GM18907 (cell line): ENCODE results near the gene TRERF1.
"Not testable (repeated sequence)": the region's sequence is repeated elsewhere in the genome, so short reads cannot be mapped to it uniquely, and the experiment has no call there.

Experiments used
- ATAC-seq: cut with Tn5 transposase; IDR thresholded peaks from one replicate; pipeline ENCODE4 v1.9.1; 2021; ENCODE audit warnings: mild to moderate bottlenecking, moderate library complexity; ENCODE audit not compliant: unreplicated experiment

TRERF1 gene

GRCh38 chr6:42203183-42203582 is 248.5 kb downstream of the TRERF1 start:
- ATAC-seq: no peak

GRCh38 chr6:42202131-42202915 is 249.4 kb downstream of the TRERF1 start:
- ATAC-seq: not testable (repeated sequence)

GRCh38 chr6:42201382-42201781 is 250.3 kb downstream of the TRERF1 start:
- no peak for ATAC-seq

GRCh38 chr6:42200035-42200434 is 251.7 kb downstream of the TRERF1 start:
- ATAC-seq: no peak

GRCh38 chr6:42199106-42199981 is 252.4 kb downstream of the TRERF1 start:
- no peak for ATAC-seq

GRCh38 chr6:42197555-42198362 is 254.0 kb downstream of the TRERF1 start:
- ATAC-seq: no peak

- ATAC-seq: no peak
Observed at GRCh38 chr6:42195415-42195814, 256.3 kb downstream of the TRERF1 start.

- no peak for ATAC-seq
Observed at GRCh38 chr6:42194056-42194455, 257.7 kb downstream of the TRERF1 start.

- ATAC-seq: no peak
Observed at GRCh38 chr6:42193491-42193894, 258.2 kb downstream of the TRERF1 start.

GRCh38 chr6:42192385-42192784 is 259.3 kb downstream of the TRERF1 start:
- ATAC-seq: not testable (repeated sequence)

GRCh38 chr6:42190554-42191183 is 261.1 kb downstream of the TRERF1 start:
- no peak for ATAC-seq

- ATAC-seq: no peak
Observed at GRCh38 chr6:42188406-42188805, 263.3 kb downstream of the TRERF1 start.

GRCh38 chr6:42185597-42185996 is 266.1 kb downstream of the TRERF1 start:
- ATAC-seq: no peak

GRCh38 chr6:42184475-42184874 is 267.3 kb downstream of the TRERF1 start:
- no peak for ATAC-seq

- no peak for ATAC-seq
Observed at GRCh38 chr6:42182101-42182500, 269.6 kb downstream of the TRERF1 start.

GRCh38 chr6:42179945-42180313 is 271.8 kb downstream of the TRERF1 start:
- no peak for ATAC-seq

GRCh38 chr6:42179261-42179944 is 272.3 kb downstream of the TRERF1 start:
- ATAC-seq: no peak

GRCh38 chr6:42177514-42178364 is 274.0 kb downstream of the TRERF1 start:
- no peak for ATAC-seq

GRCh38 chr6:42176981-42177380 is 274.7 kb downstream of the TRERF1 start:
- ATAC-seq: no peak
